Retinal pigment epithelial cell (primary cell): Measurements from ENCODE around the gene TNS4.

Source experiments
- DNase-seq: peaks from one replicate; pipeline ENCODE4 v3.0.0-alpha.2; 2010; ENCODE audit warnings: low read depth
- H3K4me3 ChIP-seq: 2 replicates; pipeline ENCODE4 v1.5.1; 2011; ENCODE audit warnings: mild to moderate bottlenecking, low read length, control low read depth, moderate library complexity
- TF ChIP-seq, protein P1 (sequence below): conservative IDR thresholded peaks from 2 replicates; pipeline ENCODE4 v1.5.1; 2011; ENCODE audit warnings: low read depth, low read length, control low read depth, inconsistent platforms

TNS4 gene

GRCh38 chr17:40469805-40470675 is 31.4 kb downstream of the TNS4 start:
- TF ChIP-seq, protein P1, sequence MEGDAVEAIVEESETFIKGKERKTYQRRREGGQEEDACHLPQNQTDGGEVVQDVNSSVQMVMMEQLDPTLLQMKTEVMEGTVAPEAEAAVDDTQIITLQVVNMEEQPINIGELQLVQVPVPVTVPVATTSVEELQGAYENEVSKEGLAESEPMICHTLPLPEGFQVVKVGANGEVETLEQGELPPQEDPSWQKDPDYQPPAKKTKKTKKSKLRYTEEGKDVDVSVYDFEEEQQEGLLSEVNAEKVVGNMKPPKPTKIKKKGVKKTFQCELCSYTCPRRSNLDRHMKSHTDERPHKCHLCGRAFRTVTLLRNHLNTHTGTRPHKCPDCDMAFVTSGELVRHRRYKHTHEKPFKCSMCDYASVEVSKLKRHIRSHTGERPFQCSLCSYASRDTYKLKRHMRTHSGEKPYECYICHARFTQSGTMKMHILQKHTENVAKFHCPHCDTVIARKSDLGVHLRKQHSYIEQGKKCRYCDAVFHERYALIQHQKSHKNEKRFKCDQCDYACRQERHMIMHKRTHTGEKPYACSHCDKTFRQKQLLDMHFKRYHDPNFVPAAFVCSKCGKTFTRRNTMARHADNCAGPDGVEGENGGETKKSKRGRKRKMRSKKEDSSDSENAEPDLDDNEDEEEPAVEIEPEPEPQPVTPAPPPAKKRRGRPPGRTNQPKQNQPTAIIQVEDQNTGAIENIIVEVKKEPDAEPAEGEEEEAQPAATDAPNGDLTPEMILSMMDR = no peak
- no peak overlapping the region for H3K4me3 ChIP-seq
- no peak for DNase-seq

DNA sequence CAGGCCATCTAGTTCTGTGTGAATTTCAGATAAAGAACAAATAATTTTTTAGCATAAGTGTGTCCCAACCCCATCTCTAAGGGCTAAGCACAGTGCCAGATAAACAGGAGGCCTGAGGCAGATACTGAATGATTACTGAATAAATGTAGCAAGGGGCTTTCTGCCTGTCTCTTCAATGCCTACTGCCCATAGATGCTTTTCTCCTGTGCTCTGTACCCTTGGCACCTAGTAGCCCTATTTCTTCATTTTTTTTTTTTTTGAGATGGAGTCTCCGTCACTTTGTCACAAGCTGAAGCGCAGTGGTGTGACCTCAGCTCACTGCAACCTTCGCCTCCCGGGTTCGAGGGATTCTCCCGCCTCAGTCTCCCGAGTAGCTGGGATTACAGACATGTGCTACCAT is 32.9 kb downstream of the TNS4 start:
- TF ChIP-seq, protein P1 = no peak

DNA sequence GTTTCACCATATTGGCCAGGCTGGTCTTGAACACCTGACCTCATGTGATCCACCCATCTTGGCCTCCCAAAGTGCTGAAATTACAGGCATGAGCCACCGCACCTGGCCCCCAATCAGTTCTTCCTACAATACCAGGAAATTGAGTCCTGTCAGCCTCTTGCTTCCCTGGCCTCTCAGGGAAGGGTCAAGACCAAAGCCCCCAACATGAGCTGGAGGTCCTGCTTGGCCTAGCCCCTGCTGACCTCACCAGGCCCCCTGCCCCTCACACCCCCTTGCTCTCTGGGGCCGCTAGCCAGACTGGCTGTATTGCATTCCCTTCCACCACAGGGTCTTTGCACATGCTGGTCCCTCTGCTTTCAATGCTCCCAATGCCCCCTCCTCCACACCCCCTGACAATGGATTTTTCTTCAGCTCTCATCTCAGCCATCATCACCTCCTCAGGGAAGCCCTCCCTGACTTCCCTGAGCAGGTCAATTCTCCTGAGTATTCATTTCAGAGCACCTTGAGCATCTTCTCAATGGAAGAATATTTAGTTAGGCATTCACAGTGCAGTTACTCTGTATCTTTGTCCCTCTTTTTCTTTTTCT is 34.0 kb downstream of the TNS4 start:
- no peak for DNase-seq
- TF ChIP-seq, protein P1 = no peak
- H3K4me3 ChIP-seq = no peak overlapping the region

More for the DNA sequence above, 32.9 kb downstream of the TNS4 start:
- H3K4me3 ChIP-seq = no peak overlapping the region
- no peak for DNase-seq

DNA sequence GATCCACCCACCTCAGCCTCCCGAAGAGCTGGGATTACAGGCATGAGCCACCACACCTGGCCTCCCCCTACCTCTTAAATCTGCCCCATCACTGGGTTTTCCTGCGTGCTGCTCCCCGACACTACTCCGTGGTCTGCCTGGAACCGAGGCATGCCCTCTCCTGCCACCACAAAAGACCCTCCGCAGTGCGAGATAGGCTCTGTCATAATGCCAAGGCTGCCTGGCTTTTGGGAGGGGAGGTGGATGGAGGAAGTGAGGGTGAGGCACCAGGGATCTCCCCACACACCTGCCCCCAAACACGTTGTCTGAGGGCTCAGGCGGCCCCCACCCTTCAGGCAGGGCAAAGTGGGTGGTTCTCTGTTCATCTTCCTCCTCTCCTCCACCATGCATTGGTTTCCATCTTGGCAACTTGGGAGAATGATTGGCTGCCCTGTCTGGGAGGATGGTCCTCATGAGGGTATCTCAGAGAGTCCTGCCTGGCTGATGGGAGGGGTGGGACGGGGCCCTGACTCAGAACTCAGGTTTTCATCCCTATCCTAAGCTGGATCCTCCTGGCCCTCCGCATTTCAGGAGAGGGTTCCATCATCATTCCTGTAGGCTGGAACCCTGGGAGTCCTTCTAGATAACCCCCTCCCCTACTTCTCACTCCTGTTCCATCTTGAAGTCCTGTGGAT is 35.0 kb downstream of the TNS4 start:
- no peak for DNase-seq
- TF ChIP-seq, protein P1 = no peak
- no peak overlapping the region for H3K4me3 ChIP-seq

GRCh38 chr17:40464392-40464855 is 37.0 kb downstream of the TNS4 start:
- H3K4me3 ChIP-seq = no peak overlapping the region
- DNase-seq = no peak
- TF ChIP-seq, protein P1 = no peak

DNA sequence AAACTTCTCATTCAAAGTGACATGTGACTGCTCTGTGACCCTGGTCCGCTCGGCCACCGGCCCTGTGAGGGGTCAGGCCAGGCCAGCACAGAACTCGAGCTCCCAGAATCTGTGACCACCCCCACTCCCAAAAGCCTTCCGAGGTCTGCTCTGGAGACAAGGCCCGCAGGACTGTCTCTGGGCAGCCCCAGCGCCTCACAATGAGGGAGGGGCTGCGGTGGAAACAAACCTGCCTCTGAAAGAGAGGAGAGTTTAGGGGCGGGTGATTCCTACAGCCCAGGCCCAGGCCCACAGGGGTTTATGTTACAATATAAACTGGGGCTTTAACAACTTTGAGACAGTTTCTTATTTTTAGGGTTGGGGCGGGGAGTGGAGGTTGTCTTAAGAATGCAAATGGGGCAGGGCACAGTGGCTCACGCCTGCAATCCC is 38.3 kb downstream of the TNS4 start:
- H3K4me3 ChIP-seq = no peak overlapping the region
- TF ChIP-seq, protein P1 = no peak
- DNase-seq = no peak
